Frontal cortex (tissue), 4 donors: Measurements from ENCODE around the gene LDLRAD2. TPM values are rescaled to one million over a fixed set of nuclear protein-coding genes. Genes with fewer than 3 reads are reported as not detected.

Source experiments
- DNase-seq, 2 donors: peaks; one replicate each; pipeline ENCODE4 v3.0.0; 2012; ENCODE audit warnings: low spot score in 2 of 2
- FAIRE-seq: peaks from 2 replicates; lab custom pipeline; 2012; peaks lifted over from hg19 to GRCh38; lab: Jason Lieb, UNC
- total RNA-seq: library from RNA; depleted of rRNA; stranded (reverse); fragments of >200 nt; gene quantifications from one replicate; pipeline ENCODE4 v1.2.3, GENCODE V29; 2014
- donor health status: control.
- donor health status: control.
- donor health status: control.

Gene LDLRAD2
- total RNA-seq, 1 donor from 2014 or later, result not detected

GRCh38 chr1:21872445-21873079, 60.5 kb downstream of the LDLRAD2 start:
- no peak for FAIRE-seq
- DNase-seq, result no peak

GRCh38 chr1:21873174-21873573, 61.1 kb downstream of the LDLRAD2 start:
- FAIRE-seq, result no peak
- no peak for DNase-seq

DNA sequence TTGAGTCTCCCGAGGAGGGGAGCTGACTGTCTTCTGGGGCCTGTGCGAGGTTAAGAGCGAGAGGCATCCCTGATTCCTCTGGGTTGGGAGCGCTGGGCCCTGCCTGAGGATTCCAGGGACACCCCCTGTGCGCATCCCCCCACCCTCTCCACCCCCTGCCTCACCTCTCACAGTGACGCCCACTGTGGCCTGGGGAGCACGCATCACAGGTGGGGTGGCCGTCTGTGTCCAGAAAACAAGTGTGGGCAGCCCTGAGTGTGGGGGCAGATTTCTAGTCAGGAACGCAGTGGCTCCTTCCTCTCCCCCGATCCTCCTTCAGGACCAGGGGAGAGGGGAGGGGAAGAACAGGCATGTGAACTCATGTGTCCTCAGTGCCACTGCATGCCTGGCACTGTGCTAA, 61.7 kb downstream of the LDLRAD2 start:
- no peak for FAIRE-seq

DNA sequence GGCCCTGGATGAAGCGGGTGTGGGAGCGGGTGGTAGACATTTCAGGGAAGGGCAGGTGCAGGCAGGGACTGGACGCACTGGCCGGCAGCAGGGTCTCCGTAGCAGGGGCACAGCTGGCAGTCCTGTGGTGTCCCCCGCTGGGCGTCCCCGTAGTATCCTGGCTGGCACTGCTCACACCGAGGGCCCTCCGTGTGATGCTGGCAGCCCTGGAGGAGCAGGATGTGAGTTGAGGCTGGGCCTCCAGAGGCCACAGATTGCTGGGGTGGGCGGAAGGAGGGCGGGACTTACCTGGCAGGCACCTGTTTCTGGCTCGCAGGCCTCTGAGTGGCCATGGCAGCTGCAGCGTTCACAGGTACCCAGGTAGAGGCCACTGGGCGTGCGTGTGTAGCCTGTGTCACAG, 62.3 kb downstream of the LDLRAD2 start:
- DNase-seq, result no peak
- FAIRE-seq, result no peak

More for the DNA sequence above, 61.7 kb downstream of the LDLRAD2 start:
- DNase-seq, result no peak

Other genes with a start within 250 kb of the LDLRAD2 start
- 18.8 TPM for gene RAP1GAP, start 142.9 kb upstream of the LDLRAD2 start, total RNA-seq
- 58.7 TPM for gene USP48, start 29.1 kb upstream of the LDLRAD2 start, total RNA-seq
- gene HSPG2, start 125.0 kb downstream of the LDLRAD2 start, total RNA-seq, result 4.5 TPM
- not detected for gene CELA3B, start 164.8 kb downstream of the LDLRAD2 start, total RNA-seq
- not detected for gene CELA3A, start 189.4 kb downstream of the LDLRAD2 start, total RNA-seq
- 468 TPM for gene CDC42, start 240.4 kb downstream of the LDLRAD2 start, total RNA-seq